ENCODE results near the gene ATL1.

The ATL1 gene

DNA sequence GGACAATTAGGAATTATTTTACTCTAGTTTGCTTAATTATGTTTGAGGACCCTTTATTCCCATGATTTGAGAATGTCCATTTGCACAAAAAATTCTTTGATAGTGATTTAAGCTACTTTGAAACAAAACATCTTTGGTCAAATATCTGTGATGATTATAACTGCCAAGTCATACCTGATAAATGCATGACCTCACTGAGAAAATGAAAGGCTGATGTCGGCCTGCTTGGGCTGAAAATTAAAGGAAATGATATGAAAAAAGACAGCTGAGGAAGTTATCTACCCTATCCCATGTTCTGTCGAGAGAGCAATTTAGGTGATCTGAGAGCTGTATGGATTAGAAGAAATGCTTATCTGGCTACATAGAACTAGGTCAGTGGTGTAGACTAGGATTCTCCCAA is 43.6 kb downstream of the ATL1 start:
- Histone ChIP-seq H3K27me3 (no peaks in the 10 kb centered on the region), H4K20me1 (no peaks in the 10 kb centered on the region), H3K4me1 (peaks cover 0 to 9% (median 0%) of the 10 kb centered on the region in 10 experiments; a peak in 5 of 20 replicates), H3K4me2 (no peak overlapping the region), H3K27ac (no peak overlapping the region), H3K36me3 (no peaks in the 10 kb centered on the region), H3K9me3 (replicated peaks in 1 of 11) (no peaks in the 10 kb centered on the region), H3K9ac (no peak overlapping the region), H3K4me3 (no peak overlapping the region)
- TF ChIP-seq Cebpa-rat (IDR thresholded peaks at IDR 0.05), result no peak

DNA sequence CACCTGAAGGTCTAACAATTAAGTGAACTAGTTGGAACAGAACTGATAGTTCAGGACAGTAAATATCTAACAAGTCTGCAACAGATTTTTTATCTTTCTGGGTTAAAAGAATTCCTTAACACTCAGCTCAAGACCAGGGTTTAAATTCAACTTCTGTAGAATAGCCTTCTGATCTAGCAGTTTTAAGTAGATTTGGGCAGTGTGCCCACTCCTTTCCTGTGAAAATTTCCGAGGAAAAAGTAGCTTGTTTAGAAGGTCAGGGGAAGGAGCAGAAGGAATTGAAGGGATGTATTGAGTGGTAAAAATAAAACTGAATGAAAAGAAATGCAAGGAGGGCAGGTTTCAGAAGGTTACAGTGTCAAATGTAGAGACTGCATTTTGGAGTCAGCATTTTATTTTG is 45.8 kb downstream of the ATL1 start:
- TF ChIP-seq Cebpa-rat (IDR thresholded peaks at IDR 0.05), result no peak
- Histone ChIP-seq H3K9ac (no peak overlapping the region), H3K4me3 (no peak overlapping the region), H3K27me3 (no peaks in the 10 kb centered on the region), H3K4me2 (no peak overlapping the region), H3K4me1 (peaks cover 0 to 9% (median 0%) of the 10 kb centered on the region in 10 experiments; a peak in 5 of 20 replicates), H3K9me3 (replicated peaks in 1 of 11) (no peaks in the 10 kb centered on the region), H3K36me3 (no peaks in the 10 kb centered on the region), H3K27ac (no peak overlapping the region), H4K20me1 (no peaks in the 10 kb centered on the region)

DNA sequence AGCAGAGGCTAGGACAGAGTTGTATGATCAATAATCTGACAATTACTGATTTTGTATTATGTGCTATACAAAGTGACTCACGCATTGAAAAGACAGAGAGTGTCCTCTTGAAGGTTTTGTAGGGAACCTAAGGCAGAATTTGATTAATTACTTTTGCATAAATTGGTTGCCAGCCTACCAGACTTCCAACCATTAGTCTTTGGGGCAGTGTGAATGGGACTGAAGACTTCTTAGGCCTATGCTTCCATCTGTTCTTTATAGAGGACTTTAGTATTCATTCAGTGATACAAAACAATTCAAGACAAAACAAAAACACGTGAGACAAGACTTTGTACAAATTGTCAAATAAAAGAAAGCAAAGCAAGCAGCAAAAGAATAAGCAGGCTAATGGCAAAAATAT is 46.5 kb downstream of the ATL1 start:
- TF ChIP-seq Cebpa-rat (IDR thresholded peaks at IDR 0.05), result no peak
- H3K4me1 ChIP-seq, result peaks cover 0 to 9% (median 0%) of the 10 kb centered on the region in 10 experiments; a peak in 5 of 20 replicates
- no peak overlapping the region for H3K4me3 ChIP-seq
- H3K27me3 ChIP-seq, result no peaks in the 10 kb centered on the region
- no peaks in the 10 kb centered on the region for H4K20me1 ChIP-seq
- H3K9ac ChIP-seq, result no peak overlapping the region
- H3K27ac ChIP-seq, result no peak overlapping the region
- H3K4me2 ChIP-seq, result no peak overlapping the region
- no peaks in the 10 kb centered on the region for H3K9me3 ChIP-seq (replicated peaks in 1 of 11)
- no peaks in the 10 kb centered on the region for H3K36me3 ChIP-seq

- Histone ChIP-seq H3K36me3 (no peaks in the 10 kb centered on the region), H3K4me1 (peaks cover 0 to 4% (median 0%) of the 10 kb centered on the region in 10 experiments; a peak in 4 of 20 replicates), H3K9ac (no peak overlapping the region), H3K27ac (no peak overlapping the region), H3K27me3 (no peaks in the 10 kb centered on the region), H3K4me2 (no peak overlapping the region), H3K9me3 (replicated peaks in 1 of 11) (no peaks in the 10 kb centered on the region), H4K20me1 (no peaks in the 10 kb centered on the region), H3K4me3 (no peak overlapping the region)
- no peak for TF ChIP-seq Cebpa-rat (IDR thresholded peaks at IDR 0.05)
These were observed 47.2 kb downstream of the ATL1 start for GRCh38 chr14:50607181-50607580.

DNA sequence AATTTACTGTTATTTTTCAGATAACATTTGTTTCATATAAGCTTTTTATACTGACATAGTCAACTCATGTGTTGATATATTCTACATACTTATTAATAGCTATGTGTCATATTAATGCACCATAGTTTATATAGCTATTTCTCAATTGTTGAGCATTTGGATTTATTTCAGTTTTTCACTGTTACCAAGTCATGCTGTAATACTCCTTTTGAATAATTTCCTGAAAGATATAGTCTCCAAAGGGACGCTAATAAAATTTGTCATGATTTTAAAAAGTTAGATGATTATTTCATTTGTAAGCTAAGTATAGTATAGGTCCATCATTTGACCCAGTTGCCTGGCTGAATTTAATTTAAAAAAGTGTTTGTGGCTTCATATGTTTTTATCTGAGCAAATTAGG is 47.8 kb downstream of the ATL1 start:
- no peaks in the 10 kb centered on the region for H4K20me1 ChIP-seq
- H3K36me3 ChIP-seq, result no peaks in the 10 kb centered on the region
- TF ChIP-seq Cebpa-rat (IDR thresholded peaks at IDR 0.05), result no peak
- H3K27me3 ChIP-seq, result no peaks in the 10 kb centered on the region
- no peak overlapping the region for H3K9ac ChIP-seq
- no peaks in the 10 kb centered on the region for H3K4me1 ChIP-seq
- no peak overlapping the region for H3K4me2 ChIP-seq
- H3K4me3 ChIP-seq, result no peak overlapping the region
- H3K9me3 ChIP-seq (replicated peaks in 1 of 11), result no peaks in the 10 kb centered on the region
- H3K27ac ChIP-seq, result no peak overlapping the region

DNA sequence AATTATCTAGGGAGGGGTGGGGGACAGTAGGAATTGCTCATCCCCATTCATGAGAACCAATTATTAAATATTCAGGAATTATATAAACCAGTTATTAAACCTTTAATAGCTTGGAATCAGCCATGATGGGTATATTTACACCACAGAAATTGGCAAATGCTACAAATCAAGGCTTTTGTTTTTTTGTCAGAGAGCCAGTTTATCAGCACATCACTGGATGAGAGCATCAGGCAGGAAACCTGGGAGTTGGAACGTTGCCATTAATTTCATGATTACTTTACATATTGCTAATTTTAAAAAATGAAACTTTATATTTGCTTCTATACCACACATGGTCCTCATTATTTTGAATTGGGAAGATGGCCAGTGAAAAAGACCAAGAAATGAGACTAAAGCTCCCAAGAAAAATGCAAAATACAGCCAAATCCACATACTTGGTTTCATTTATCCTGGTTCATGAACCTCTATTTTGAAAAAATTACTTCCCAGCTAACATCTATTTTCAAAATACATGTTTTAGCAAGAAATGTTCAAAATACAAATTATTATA is 48.4 kb downstream of the ATL1 start:
- no peaks in the 10 kb centered on the region for H3K9me3 ChIP-seq (replicated peaks in 1 of 11)
- H3K4me1 ChIP-seq, result no peaks in the 10 kb centered on the region
- H3K4me2 ChIP-seq, result no peak overlapping the region
- H3K4me3 ChIP-seq, result no peak overlapping the region
- H4K20me1 ChIP-seq, result no peaks in the 10 kb centered on the region
- H3K9ac ChIP-seq, result no peak overlapping the region
- H3K36me3 ChIP-seq, result no peaks in the 10 kb centered on the region
- TF ChIP-seq Cebpa-rat (IDR thresholded peaks at IDR 0.05), result no peak
- no peak overlapping the region for H3K27ac ChIP-seq
- no peaks in the 10 kb centered on the region for H3K27me3 ChIP-seq

GRCh38 chr14:50610465-50610864 is 50.5 kb downstream of the ATL1 start:
- Histone ChIP-seq H3K4me1 (no peaks in the 10 kb centered on the region), H3K9ac (no peak overlapping the region), H3K9me3 (replicated peaks in 1 of 11) (no peaks in the 10 kb centered on the region), H3K36me3 (no peaks in the 10 kb centered on the region), H3K4me3 (no peak overlapping the region), H4K20me1 (no peaks in the 10 kb centered on the region), H3K27me3 (no peaks in the 10 kb centered on the region), H3K4me2 (no peak overlapping the region), H3K27ac (no peak overlapping the region)
- TF ChIP-seq Cebpa-rat (IDR thresholded peaks at IDR 0.05), result no peak

DNA sequence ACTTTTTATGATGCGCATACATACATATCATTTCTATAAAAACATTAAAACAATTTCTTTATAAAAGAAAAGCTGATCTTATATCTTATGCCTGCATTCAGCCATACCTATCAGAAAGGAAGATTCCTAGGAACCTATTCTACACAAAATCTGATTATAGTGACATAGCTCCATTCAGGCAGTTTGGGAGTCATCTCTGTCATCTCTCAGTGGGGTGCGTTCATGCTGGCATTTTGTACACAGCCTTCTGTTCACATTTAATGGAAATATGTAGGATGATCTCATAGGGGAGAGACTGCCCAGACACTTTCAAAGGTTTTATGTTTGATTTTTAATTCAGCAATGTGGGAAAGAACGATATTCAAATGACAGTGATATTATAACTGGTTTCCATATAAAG is 52.9 kb downstream of the ATL1 start:
- no peak for TF ChIP-seq Cebpa-rat (IDR thresholded peaks at IDR 0.05)
- Histone ChIP-seq H3K4me1 (no peaks in the 10 kb centered on the region), H3K4me2 (no peak overlapping the region), H4K20me1 (no peaks in the 10 kb centered on the region), H3K27ac (no peak overlapping the region), H3K36me3 (no peaks in the 10 kb centered on the region), H3K27me3 (no peaks in the 10 kb centered on the region), H3K9ac (no peak overlapping the region), H3K4me3 (no peak overlapping the region), H3K9me3 (replicated peaks in 1 of 11) (no peaks in the 10 kb centered on the region)

DNA sequence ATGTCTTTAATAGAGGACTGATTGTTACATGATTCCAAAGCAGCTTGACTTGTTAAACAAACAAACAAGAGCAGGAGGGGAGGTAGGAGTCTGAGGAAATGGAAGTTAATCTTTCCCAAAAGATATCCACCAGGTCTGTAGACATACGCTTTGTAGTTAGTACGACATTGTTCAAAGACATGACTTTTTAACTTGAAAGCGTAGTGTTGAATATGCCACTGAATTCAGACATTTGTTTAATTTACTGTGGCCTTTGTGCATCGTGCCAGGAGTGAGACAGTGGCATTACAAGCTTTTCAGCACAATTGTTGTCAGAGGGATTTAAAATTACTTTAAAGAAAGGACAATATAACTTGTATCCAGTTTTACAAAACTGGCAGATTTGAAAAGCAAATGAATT is 55.1 kb downstream of the ATL1 start:
- H3K4me3 ChIP-seq, result no peak overlapping the region
- peaks cover 0 to 4% (median 2%) of the 10 kb centered on the region in 10 experiments; a peak in 12 of 20 replicates for H3K4me1 ChIP-seq
- no peak overlapping the region for H3K27ac ChIP-seq
- no peaks in the 10 kb centered on the region for H3K27me3 ChIP-seq
- H4K20me1 ChIP-seq, result no peaks in the 10 kb centered on the region
- no peak overlapping the region for H3K4me2 ChIP-seq
- no peak overlapping the region for H3K9ac ChIP-seq
- no peaks in the 10 kb centered on the region for H3K36me3 ChIP-seq
- TF ChIP-seq Cebpa-rat (IDR thresholded peaks at IDR 0.05), result no peak
- no peaks in the 10 kb centered on the region for H3K9me3 ChIP-seq (replicated peaks in 1 of 11)

GRCh38 chr14:50615552-50615951 is 55.6 kb downstream of the ATL1 start:
- H3K27ac ChIP-seq, result no peak overlapping the region
- TF ChIP-seq Cebpa-rat (IDR thresholded peaks at IDR 0.05), result no peak
- no peaks in the 10 kb centered on the region for H4K20me1 ChIP-seq
- no peaks in the 10 kb centered on the region for H3K36me3 ChIP-seq
- H3K27me3 ChIP-seq, result no peaks in the 10 kb centered on the region
- no peak overlapping the region for H3K4me2 ChIP-seq
- H3K9me3 ChIP-seq (replicated peaks in 1 of 11), result no peaks in the 10 kb centered on the region
- no peak overlapping the region for H3K9ac ChIP-seq
- H3K4me1 ChIP-seq, result peaks cover 0 to 8% (median 7%) of the 10 kb centered on the region in 10 experiments; a peak in 12 of 20 replicates
- no peak overlapping the region for H3K4me3 ChIP-seq
